22Rv1 (cell line): ENCODE results near the gene PPP1R13B.

Source experiments
- ZFX ChIP-seq: fragments of 450-650 bp; IDR thresholded peaks from 2 replicates; pipeline ENCODE4 v1.6.1; 2017; ENCODE audit warnings: antibody characterized with exemption, borderline replicate concordance
- TF ChIP-seq, protein P1 (sequence below): fragments of 450-650 bp; IDR thresholded peaks from 2 replicates; pipeline ENCODE4 v1.5.1; 2017; ENCODE audit warnings: mild to moderate bottlenecking

DNA sequence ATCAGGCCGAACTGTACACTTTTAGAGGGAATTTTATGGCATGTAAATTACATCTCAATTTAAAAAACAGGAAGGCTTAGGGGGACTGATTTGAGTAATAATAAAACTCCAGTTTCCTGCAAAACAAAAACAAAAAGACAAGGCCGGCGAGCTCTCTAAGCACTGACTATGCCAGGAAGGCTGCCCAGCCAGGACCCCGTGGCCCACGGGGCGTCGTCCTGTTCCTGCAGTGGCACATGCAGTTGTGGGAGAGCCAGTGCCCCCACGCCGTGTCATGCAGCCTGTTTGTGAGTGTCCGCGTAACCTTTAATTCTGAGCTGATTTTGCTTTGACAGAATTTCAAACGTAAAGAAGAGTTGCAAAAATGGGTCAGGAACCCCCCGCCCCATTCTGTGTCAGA lies 142.7 kb downstream of the PPP1R13B start:
- TF ChIP-seq, protein P1, sequence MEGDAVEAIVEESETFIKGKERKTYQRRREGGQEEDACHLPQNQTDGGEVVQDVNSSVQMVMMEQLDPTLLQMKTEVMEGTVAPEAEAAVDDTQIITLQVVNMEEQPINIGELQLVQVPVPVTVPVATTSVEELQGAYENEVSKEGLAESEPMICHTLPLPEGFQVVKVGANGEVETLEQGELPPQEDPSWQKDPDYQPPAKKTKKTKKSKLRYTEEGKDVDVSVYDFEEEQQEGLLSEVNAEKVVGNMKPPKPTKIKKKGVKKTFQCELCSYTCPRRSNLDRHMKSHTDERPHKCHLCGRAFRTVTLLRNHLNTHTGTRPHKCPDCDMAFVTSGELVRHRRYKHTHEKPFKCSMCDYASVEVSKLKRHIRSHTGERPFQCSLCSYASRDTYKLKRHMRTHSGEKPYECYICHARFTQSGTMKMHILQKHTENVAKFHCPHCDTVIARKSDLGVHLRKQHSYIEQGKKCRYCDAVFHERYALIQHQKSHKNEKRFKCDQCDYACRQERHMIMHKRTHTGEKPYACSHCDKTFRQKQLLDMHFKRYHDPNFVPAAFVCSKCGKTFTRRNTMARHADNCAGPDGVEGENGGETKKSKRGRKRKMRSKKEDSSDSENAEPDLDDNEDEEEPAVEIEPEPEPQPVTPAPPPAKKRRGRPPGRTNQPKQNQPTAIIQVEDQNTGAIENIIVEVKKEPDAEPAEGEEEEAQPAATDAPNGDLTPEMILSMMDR = no peak
- no peak for TF ChIP-seq ZFX
